K562 (cell line): ENCODE measurements around the gene OR2M4. TPM values are rescaled to one million over a fixed set of nuclear protein-coding genes. Genes with fewer than 3 reads are reported as not detected.

Experiments used
- ATAC-seq: fragments of 200-7000 bp; cut with Tn5 transposase; 3 replicates; pipeline ENCODE4 v1.9.1; 2020; ENCODE audit warnings: moderate library complexity
- BruUV-seq: library from RNA; stranded (reverse); fragments of 400-500 nt; replicated peaks from 2 replicates; lab custom pipeline; 2021; lab: Mats Ljungman, UMichigan
- CTCF ChIA-PET: fragments of 300-600 bp; formaldehyde crosslinking; extraction: SDS; loops from one replicate; lab custom pipeline; 2021; ENCODE audit warnings: low intra/inter-chr PET ratio; lab: Yijun Ruan, JAX
- POLR2A ChIA-PET: fragments of 300-600, 350-650 bp; sonication (Branson Sonifier 250); formaldehyde crosslinking; extraction: SDS; loops from one replicate; lab custom pipeline; 2021; ENCODE audit warnings: antibody characterized with exemption, inconsistent platforms; lab: Yijun Ruan, JAX
- DNase-seq, 4 experiments: peaks; one replicate each; pipeline versions ENCODE4 v3.0.0 to v3.0.0-alpha.2; 2011 to 2018; ENCODE audit warnings: low spot score in 3 of 4, mixed read lengths in 3 of 4; ENCODE audit errors: extremely low read depth in 1 of 4
- FAIRE-seq: peaks from 2 replicates; lab custom pipeline; 2011; peaks lifted over from hg19 to GRCh38; lab: Jason Lieb, UNC
- H2AFZ ChIP-seq: 2 replicates; pipeline ENCODE4 v1.6.0; 2011; ENCODE audit warnings: low read depth, low read length, control low read depth, inconsistent platforms
- H3K27ac ChIP-seq: fragments of 200-600 bp; 3 replicates; pipeline ENCODE4 v1.8.0; 2011; ENCODE audit warnings: low read depth, mild to moderate bottlenecking, control low read depth, inconsistent platforms, low read length, moderate library complexity, mixed read lengths; ENCODE audit errors: extremely low read depth
- H3K27me3 ChIP-seq, 2 experiments: fragments of 300-600 bp in 1 of 2; 2 replicates in 1 of 2; 3 replicates in 1 of 2; pipeline versions ENCODE4 v1.6.0 to v1.8.0; 2011; ENCODE audit warnings: inconsistent platforms in 2 of 2, low read length in 2 of 2, mild to moderate bottlenecking in 1 of 2, mixed read lengths in 1 of 2, moderate library complexity in 1 of 2; ENCODE audit not compliant: control insufficient read depth in 2 of 2, insufficient read depth in 2 of 2
- H3K36me3 ChIP-seq: fragments of 300-600 bp; 3 replicates; pipeline ENCODE4 v1.8.0; 2011; ENCODE audit warnings: mild to moderate bottlenecking, low read length, inconsistent platforms; ENCODE audit not compliant: control insufficient read depth, insufficient read depth
- H3K4me1 ChIP-seq, 2 experiments: fragments of 200-600 bp in 1 of 2; replicated peaks in 1 of 2; 2 replicates in 1 of 2; 3 replicates in 1 of 2; pipeline versions ENCODE4 v1.5.1 to v1.8.0; 2011; ENCODE audit warnings: inconsistent platforms in 2 of 2, low read length in 2 of 2, mild to moderate bottlenecking in 1 of 2, mixed read lengths in 1 of 2, moderate library complexity in 1 of 2; ENCODE audit not compliant: control insufficient read depth in 2 of 2, insufficient read depth in 2 of 2
- H3K4me2 ChIP-seq: 2 replicates; pipeline ENCODE4 v1.6.1; 2011; ENCODE audit warnings: low read length, control low read depth, inconsistent platforms, mixed read lengths; ENCODE audit not compliant: insufficient read depth
- H3K4me3 ChIP-seq: fragments of 200-600 bp; sonication (generic), shearing (Covaris generic); 2 replicates; pipeline ENCODE4 v1.5.1; 2016; ENCODE audit warnings: control low read depth, inconsistent platforms
- H3K79me2 ChIP-seq: fragments of 200-600 bp; 3 replicates; pipeline ENCODE4 v1.8.0; 2011; ENCODE audit warnings: low read length, inconsistent platforms; ENCODE audit not compliant: control insufficient read depth, insufficient read depth
- H3K9ac ChIP-seq, 2 experiments: 2 replicates each; pipeline versions ENCODE4 v1.6.0 to v1.6.1; 2011; ENCODE audit warnings: low read depth in 2 of 2, low read length in 2 of 2, control low read depth in 1 of 2, inconsistent platforms in 1 of 2, mild to moderate bottlenecking in 1 of 2, mixed read lengths in 1 of 2; ENCODE audit not compliant: insufficient read depth in 1 of 2
- H3K9me1 ChIP-seq: one replicate; pipeline ENCODE4 v1.6.0; 2011; ENCODE audit warnings: inconsistent platforms, mild to moderate bottlenecking, low read length, moderate library complexity; ENCODE audit not compliant: control insufficient read depth, insufficient read depth
- H3K9me3 ChIP-seq: replicated peaks from 2 replicates; pipeline ENCODE4 v1.5.1; 2011; ENCODE audit warnings: low read depth, low read length, inconsistent platforms; ENCODE audit not compliant: control insufficient read depth, insufficient read depth
- H4K20me1 ChIP-seq: replicated peaks from 2 replicates; pipeline ENCODE4 v1.6.1; 2011; ENCODE audit warnings: low read length, inconsistent platforms, mixed read lengths; ENCODE audit not compliant: control insufficient read depth, insufficient read depth
- CTCFL ChIP-seq: IDR thresholded peaks from 2 replicates; pipeline ENCODE4 v1.6.1; 2011; ENCODE audit warnings: borderline replicate concordance, low read depth, mild to moderate bottlenecking, moderate library complexity, low read length; ENCODE audit not compliant: insufficient read depth, poor library complexity, severe bottlenecking
- E2F4 ChIP-seq: sonication (generic); formaldehyde crosslinking; IDR thresholded peaks from 2 replicates; pipeline ENCODE4 v1.8.0; 2022; ENCODE audit warnings: mild to moderate bottlenecking, low read depth, missing genetic modification reagents
- GABPA ChIP-seq: fragments of 200-800 bp; sonication (Bioruptor generic); conservative IDR thresholded peaks from 2 replicates; pipeline ENCODE4 v1.6.1; 2016; ENCODE audit warnings: low read depth, missing genetic modification characterization, missing compliant biosample characterization
- HMBOX1 ChIP-seq: sonication (generic); IDR thresholded peaks from 2 replicates; pipeline ENCODE4 v1.6.1; 2016
- MTA3 ChIP-seq: fragments of 450-650 bp; formaldehyde crosslinking; IDR thresholded peaks from 2 replicates; pipeline ENCODE4 v1.6.1; 2017; ENCODE audit warnings: mild to moderate bottlenecking, borderline replicate concordance
- RAD21 ChIP-seq, 2 experiments: fragments of 250-450 bp in 1 of 2; fragments of 450-650 bp in 1 of 2; sonication (Bioruptor Pico) in 1 of 2; formaldehyde crosslinking in 1 of 2; IDR thresholded peaks in 1 of 2; conservative IDR thresholded peaks in 1 of 2; 2 replicates each; pipeline versions ENCODE4 v1.4.0 to v1.8.0; 2020 to 2022; ENCODE audit warnings: mild to moderate bottlenecking in 2 of 2, moderate library complexity in 1 of 2
- SAFB ChIP-seq: fragments of 200-400 bp; formaldehyde crosslinking; IDR thresholded peaks from 2 replicates; pipeline ENCODE4 v1.6.1; 2017; ENCODE audit warnings: low read depth, low read length, borderline replicate concordance
- THRAP3 ChIP-seq: fragments of 450-650 bp; IDR thresholded peaks from 2 replicates; pipeline ENCODE4 v1.6.1; 2016; ENCODE audit warnings: mild to moderate bottlenecking, inconsistent platforms, borderline replicate concordance
- TOE1 ChIP-seq, 2 experiments: fragments of 450-650 bp in 1 of 2; sonication (generic) in 1 of 2; formaldehyde crosslinking in 1 of 2; IDR thresholded peaks; 2 replicates each; pipeline versions ENCODE4 v1.7.1 to v1.8.0; 2016 to 2022; ENCODE audit warnings: borderline replicate concordance in 2 of 2, mild to moderate bottlenecking in 2 of 2, antibody characterized with exemption in 1 of 2, inconsistent platforms in 1 of 2, low read depth in 1 of 2, missing genetic modification reagents in 1 of 2, moderate library complexity in 1 of 2
- XRCC5 ChIP-seq: fragments of 200-400 bp; formaldehyde crosslinking; IDR thresholded peaks from 2 replicates; pipeline ENCODE4 v1.6.1; 2017; ENCODE audit warnings: low read depth, mild to moderate bottlenecking, low read length
- ZBTB5 ChIP-seq: fragments of 450-650 bp; IDR thresholded peaks from 2 replicates; pipeline ENCODE4 v1.6.1; 2017; ENCODE audit warnings: antibody characterized with exemption
- ZNF146 ChIP-seq: IDR thresholded peaks from one replicate; pipeline ENCODE4 v1.6.1; 2018; ENCODE audit warnings: missing compliant biosample characterization; ENCODE audit not compliant: unreplicated experiment
- ZNF239 ChIP-seq: fragments of 250-450 bp; sonication (Bioruptor Pico); IDR thresholded peaks from 2 replicates; pipeline ENCODE4 v1.4.0; 2020; ENCODE audit warnings: mild to moderate bottlenecking
- ZNF583 ChIP-seq: fragments of 250-450 bp; sonication (Bioruptor Pico); IDR thresholded peaks from 2 replicates; pipeline ENCODE4 v1.4.0; 2020
- WGBS: fragments of 100-300 bp; shearing (Covaris generic); methylation state at CpG from one replicate; pipeline ENCODE4 v1.1.6; 2016; ENCODE audit warnings: low coverage, mixed read lengths; ENCODE audit not compliant: insufficient coverage; ENCODE audit errors: missing lambda C conversion rate; 5-methylcytosine and 5-hydroxymethylcytosine counted together
- in situ Hi-C: fragments of 300-500 bp; cut with MboI; formaldehyde crosslinking; loops from 4 replicates; pipeline ENCODE4 v1.15.0; 2018; ENCODE audit warnings: inconsistent platforms, mixed read lengths
- intact Hi-C: fragments of 100-400 bp; cut with micrococcal nuclease; formaldehyde crosslinking; loops from 2 replicates; pipeline ENCODE4 v1.14.2; 2022
- polyA plus RNA-seq, 8 experiments: library from polyadenylated mRNA; depleted of rRNA in 4 of 8; stranded (reverse) in 5 of 8; unstranded in 3 of 8; fragments of >200 nt; fragmentation: Nextera tagmentation in 2 of 8; fragmentation: Illumina TruSeq in 1 of 8; extraction: Ambion mirVana in 2 of 8; extraction: Trizol in 1 of 8; gene quantifications; 2 replicates each; pipeline versions ENCODE4 v1.2.1 to v1.2.3, GENCODE V29; 2011 to 2014; ENCODE audit warnings: inconsistent platforms in 1 of 8, missing spikeins in 1 of 8
- total RNA-seq, 7 experiments: library from RNA; depleted of rRNA in 6 of 7; stranded (reverse); fragments of >200 nt in 6 of 7; fragmentation: Illumina TruSeq in 2 of 7; extraction: Trizol in 2 of 7; gene quantifications; 2 replicates each; pipeline versions ENCODE4 v1.2.1 to v1.2.3, GENCODE V29; 2011 to 2021; ENCODE audit warnings: low replicate concordance in 1 of 7

OR2M4 gene
- total and polyA plus RNA-seq, 9 of the 15 experiments (the other 6 are each of a cell fraction or from before 2014, with no cell fraction given), result not detected

GRCh38 chr1:248239478-248239877 is 8.3 kb downstream of the OR2M4 start (continued):
- TF ChIP-seq ZNF239 (CRISPR knock-in tag) (no peak), THRAP3 (no peak), ZNF146 (CRISPR knock-in tag) (no peak), XRCC5 (no peak), HMBOX1 (no peak), ZBTB5 (no peak), GABPA (no peak)

- no peaks in the 10 kb centered on the region for H3K4me1 ChIP-seq
- no peak overlapping the region for H3K27ac ChIP-seq
- peak; percentile 78 for FAIRE-seq
- POLR2A ChIA-PET, result no interaction called here
- H4K20me1 ChIP-seq, result no peaks in the 10 kb centered on the region
- H3K4me2 ChIP-seq, result no peak overlapping the region
- BruUV-seq, result no TSS peak
- no peak overlapping the region for H2AFZ ChIP-seq
- DNase-seq, result peak; percentile 23 to 37 (median 30)
- H3K9me1 ChIP-seq, result no peaks in the 10 kb centered on the region
- H3K27me3 ChIP-seq, result no peaks in the 10 kb centered on the region
- in situ Hi-C loops (no loop called here), intact Hi-C loops (loop anchor here (10.0 kb wide), 1 partner anchor 408 kb away; no protein-coding TSS in a partner anchor)
- no peak overlapping the region for H3K9ac ChIP-seq
- no peaks in the 10 kb centered on the region for H3K36me3 ChIP-seq
- WGBS, result 6% methylated on average over 14 of the region's 14 CpGs
- ATAC-seq, result peak; percentile 66; the same call in 2 of the 3 replicates
- no peak overlapping the region for H3K4me3 ChIP-seq
- CTCF ChIA-PET, result no interaction called here
- H3K79me2 ChIP-seq, result no peaks in the 10 kb centered on the region
- no peaks in the 10 kb centered on the region; the same call in 1 of the 2 replicates for H3K9me3 ChIP-seq
- no peak for TF ChIP-seq TOE1 (IDR thresholded peaks at IDR 0.05; ENCODE audit: borderline replicate concordance)
- TF ChIP-seq TOE1 (CRISPR knock-in tag; IDR thresholded peaks at IDR 0.05; ENCODE audit: borderline replicate concordance, low read depth), result no peak
- TF ChIP-seq ZNF583, result no peak
- TF ChIP-seq MTA3, result no peak
- TF ChIP-seq CTCFL, result no peak
- peak; percentile 63 to 73 for TF ChIP-seq RAD21 (CRISPR knock-in tag; conservative IDR thresholded peaks at IDR 0.05 in 1 of 2, IDR thresholded peaks at IDR 0.05 in 1 of 2)
- no peak for TF ChIP-seq SAFB
- TF ChIP-seq E2F4, result no peak
Measured at GRCh38 chr1:248243204-248243603, 12.0 kb downstream of the OR2M4 start.
